ENCODE results near the gene ADAMTS9. TPM values are rescaled to one million over a fixed set of nuclear protein-coding genes. Genes with fewer than 3 reads are reported as not detected.

ADAMTS9 gene
- polyA plus RNA-seq, 2 of the 4 experiments (the other 2 are of a cell fraction), result 0.34 to 1.1 TPM

DNA sequence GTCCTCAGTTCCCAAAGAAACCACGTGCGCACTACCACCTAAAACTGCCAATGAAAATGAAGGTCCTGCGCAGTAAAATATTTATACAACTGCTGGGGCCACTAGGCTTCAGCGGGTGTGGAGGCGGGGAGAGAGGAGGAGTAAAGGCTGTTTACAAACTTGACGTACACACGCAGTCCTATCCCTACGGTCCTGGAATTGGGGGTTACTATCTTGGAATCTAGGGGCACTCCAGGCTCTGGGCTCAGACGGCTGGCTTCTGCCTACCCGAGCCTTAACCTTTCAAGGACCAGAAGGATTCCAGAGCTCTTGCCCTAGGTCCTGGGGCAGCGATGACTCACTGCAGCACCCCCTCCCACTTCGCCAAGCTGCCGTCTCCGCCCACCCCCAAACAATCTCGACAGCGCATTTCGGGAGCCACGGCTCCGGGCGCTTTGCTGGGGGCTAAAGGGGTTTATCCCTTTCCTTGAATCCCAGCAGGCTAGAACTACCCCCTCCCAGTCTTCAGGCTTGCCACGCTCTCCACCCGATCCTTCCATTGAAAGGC is 3.0 kb downstream of the ADAMTS9 start:
- no peak for TF ChIP-seq FOSL2 (IDR thresholded peaks at IDR 0.05)
- no peak for TF ChIP-seq FOSL2 (CRISPR knock-in tag; IDR thresholded peaks at IDR 0.05)
- TF ChIP-seq RFX5 (IDR thresholded peaks at IDR 0.05), result no peak
- TF ChIP-seq GATA3 (IDR thresholded peaks at IDR 0.05; ENCODE audit: borderline replicate concordance), result no peak
- no peak for TF ChIP-seq FOSB (CRISPR knock-in tag; IDR thresholded peaks at IDR 0.05)
- TF ChIP-seq, protein P1, sequence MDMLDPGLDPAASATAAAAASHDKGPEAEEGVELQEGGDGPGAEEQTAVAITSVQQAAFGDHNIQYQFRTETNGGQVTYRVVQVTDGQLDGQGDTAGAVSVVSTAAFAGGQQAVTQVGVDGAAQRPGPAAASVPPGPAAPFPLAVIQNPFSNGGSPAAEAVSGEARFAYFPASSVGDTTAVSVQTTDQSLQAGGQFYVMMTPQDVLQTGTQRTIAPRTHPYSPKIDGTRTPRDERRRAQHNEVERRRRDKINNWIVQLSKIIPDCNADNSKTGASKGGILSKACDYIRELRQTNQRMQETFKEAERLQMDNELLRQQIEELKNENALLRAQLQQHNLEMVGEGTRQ (IDR thresholded peaks at IDR 0.05), result no peak
- TF ChIP-seq EHF (CRISPR knock-in tag; IDR thresholded peaks at IDR 0.05), result no peak
- no peak for TF ChIP-seq RCOR1 (IDR thresholded peaks at IDR 0.05; ENCODE audit: low read depth, low read length)
- peak overlapping the region; percentile 80 for H3K4me2 ChIP-seq
- ChIA-PET POLR2A (no interaction called here), CTCF (no interaction called here)
- WGBS (ENCODE audit: missing lambda C conversion rate), result 32% methylated on average over 21 of the region's 22 CpGs
- H3K9me3 ChIP-seq, result no peaks in the 10 kb centered on the region
- peak overlapping the region; percentile 47 for H3K4me3 ChIP-seq
- FAIRE-seq (no peak), ATAC-seq (no peak), DNase-seq (ENCODE audit: low read depth in 1 of 2, low spot score in 1 of 2) (no peak)
- H3K27ac ChIP-seq, result peak overlapping the region in 1 of 2 experiments; percentile 55; a peak in 1 of 6 replicates
- peaks cover 8% of the 10 kb centered on the region; the same call in 2 of the 3 replicates for H3K4me1 ChIP-seq

GRCh38 chr3:64681827-64682226 is 6.0 kb downstream of the ADAMTS9 start:
- no peak overlapping the region for H3K4me3 ChIP-seq
- FAIRE-seq (no peak), ATAC-seq (no peak), DNase-seq (ENCODE audit: low read depth in 1 of 2, low spot score in 1 of 2) (no peak)
- H3K4me1 ChIP-seq, result peaks cover 3% of the 10 kb centered on the region; the same call in 2 of the 3 replicates
- 26% methylated on average over 2 of the region's 3 CpGs for WGBS (ENCODE audit: missing lambda C conversion rate)
- ChIA-PET POLR2A (no interaction called here), CTCF (interaction anchor here (1.4 kb wide), 1 partner anchor 148 kb away, joined by 5 read pairs; no protein-coding TSS in a partner anchor)
- no peak for TF ChIP-seq SMC3 (IDR thresholded peaks at IDR 0.05)
- no peak for TF ChIP-seq JUN (IDR thresholded peaks at IDR 0.05)
- no peak for TF ChIP-seq HOXB5 (CRISPR knock-in tag; IDR thresholded peaks at IDR 0.05)
- TF ChIP-seq EHF (CRISPR knock-in tag; IDR thresholded peaks at IDR 0.05), result no peak
- TF ChIP-seq, protein P1 (IDR thresholded peaks at IDR 0.05), result no peak
- no peak for TF ChIP-seq ESRRA (IDR thresholded peaks at IDR 0.05; ENCODE audit: borderline replicate concordance, low read length)
- no peak for TF ChIP-seq MAZ (IDR thresholded peaks at IDR 0.05; ENCODE audit: borderline replicate concordance, low read depth, low read length)
- no peak for TF ChIP-seq RAD21 (conservative IDR thresholded peaks at IDR 0.05 in 1 of 2, IDR thresholded peaks at IDR 0.05 in 1 of 2)
- TF ChIP-seq HEYL (CRISPR knock-in tag; IDR thresholded peaks at IDR 0.05), result no peak
- TF ChIP-seq KDM1A (IDR thresholded peaks at IDR 0.05; ENCODE audit: low read depth), result no peak
- no peak for TF ChIP-seq MAFK (IDR thresholded peaks at IDR 0.05; ENCODE audit: partially characterized antibody)
- TF ChIP-seq ZSCAN20 (CRISPR knock-in tag; IDR thresholded peaks at IDR 0.05), result no peak
- H3K27ac ChIP-seq, result no peak overlapping the region
- H3K4me2 ChIP-seq, result no peak overlapping the region
- H3K9me3 ChIP-seq, result no peaks in the 10 kb centered on the region

DNA sequence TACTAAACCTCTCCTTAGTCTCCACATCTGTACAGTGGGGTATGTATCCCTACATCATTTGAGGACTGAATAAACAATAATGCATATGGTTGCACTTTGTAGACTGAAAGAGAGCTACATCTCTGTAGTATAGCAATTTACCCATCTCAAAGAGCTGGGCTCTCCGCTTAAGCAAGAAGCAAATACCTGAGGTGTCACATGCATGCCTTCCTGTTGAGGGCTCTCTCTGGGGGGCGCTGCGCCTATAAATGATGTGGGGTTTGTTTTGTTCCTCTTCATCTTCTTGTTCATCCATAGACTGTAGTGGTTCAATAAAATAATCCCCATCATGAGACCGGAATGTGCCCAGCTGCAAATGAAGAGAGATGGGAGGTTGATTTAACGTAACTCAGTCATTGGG is 6.8 kb downstream of the ADAMTS9 start:
- DNase-seq (ENCODE audit: low read depth in 1 of 2, low spot score in 1 of 2), result no peak
- POLR2A ChIA-PET, result no interaction called here
- no peaks in the 10 kb centered on the region for H3K4me1 ChIP-seq
- no peak for ATAC-seq
- H3K9me3 ChIP-seq, result no peaks in the 10 kb centered on the region
- TF ChIP-seq NR3C1 (IDR thresholded peaks at IDR 0.05) (no peak), SREBF2 (IDR thresholded peaks at IDR 0.05) (no peak), GATA3 (IDR thresholded peaks at IDR 0.05; ENCODE audit: borderline replicate concordance) (no peak), KDM1A (IDR thresholded peaks at IDR 0.05; ENCODE audit: low read depth) (no peak), POLR2A (IDR thresholded peaks at IDR 0.05; ENCODE audit: low read length) (no peak), ELK1 (IDR thresholded peaks at IDR 0.05; ENCODE audit: low read depth, low read length) (no peak), BHLHE40 (IDR thresholded peaks at IDR 0.05; ENCODE audit: low read depth, low read length) (no peak), EP300 (IDR thresholded peaks at IDR 0.05) (no peak), ESRRA (IDR thresholded peaks at IDR 0.05; ENCODE audit: borderline replicate concordance, low read length) (no peak), BCL3 (IDR thresholded peaks at IDR 0.05) (no peak), EHF (CRISPR knock-in tag; IDR thresholded peaks at IDR 0.05) (no peak), RCOR1 (IDR thresholded peaks at IDR 0.05; ENCODE audit: low read depth, low read length) (no peak)
- TF ChIP-seq, protein P2, sequence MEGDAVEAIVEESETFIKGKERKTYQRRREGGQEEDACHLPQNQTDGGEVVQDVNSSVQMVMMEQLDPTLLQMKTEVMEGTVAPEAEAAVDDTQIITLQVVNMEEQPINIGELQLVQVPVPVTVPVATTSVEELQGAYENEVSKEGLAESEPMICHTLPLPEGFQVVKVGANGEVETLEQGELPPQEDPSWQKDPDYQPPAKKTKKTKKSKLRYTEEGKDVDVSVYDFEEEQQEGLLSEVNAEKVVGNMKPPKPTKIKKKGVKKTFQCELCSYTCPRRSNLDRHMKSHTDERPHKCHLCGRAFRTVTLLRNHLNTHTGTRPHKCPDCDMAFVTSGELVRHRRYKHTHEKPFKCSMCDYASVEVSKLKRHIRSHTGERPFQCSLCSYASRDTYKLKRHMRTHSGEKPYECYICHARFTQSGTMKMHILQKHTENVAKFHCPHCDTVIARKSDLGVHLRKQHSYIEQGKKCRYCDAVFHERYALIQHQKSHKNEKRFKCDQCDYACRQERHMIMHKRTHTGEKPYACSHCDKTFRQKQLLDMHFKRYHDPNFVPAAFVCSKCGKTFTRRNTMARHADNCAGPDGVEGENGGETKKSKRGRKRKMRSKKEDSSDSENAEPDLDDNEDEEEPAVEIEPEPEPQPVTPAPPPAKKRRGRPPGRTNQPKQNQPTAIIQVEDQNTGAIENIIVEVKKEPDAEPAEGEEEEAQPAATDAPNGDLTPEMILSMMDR (IDR thresholded peaks at IDR 0.05), result no peak
- 49% methylated on average over 5 of the region's 5 CpGs for WGBS (ENCODE audit: missing lambda C conversion rate)
- no peak for FAIRE-seq
- CTCF ChIA-PET, result no interaction called here
- no peak overlapping the region for H3K27ac ChIP-seq
- H3K4me2 ChIP-seq, result no peak overlapping the region
- no peak overlapping the region for H3K4me3 ChIP-seq
